Spinal cord (tissue), 10 donors: Measurements from ENCODE around the gene MAML2. TPM values are rescaled to one million over a fixed set of nuclear protein-coding genes. Genes with fewer than 3 reads are reported as not detected.
A peak's percentile ranks its signal among the peaks of the same experiment; 100 is the strongest.

ENCODE experiments used
- DNase-seq, 6 donors: peaks; one replicate each; pipeline versions ENCODE4 v3.0.0 to v3.0.0-alpha.2; 2013 to 2015; ENCODE audit warnings: low spot score in 6 of 6, low read depth in 4 of 6
- H3K27ac ChIP-seq: one replicate; pipeline ENCODE4 v1.5.1; 2013; ENCODE audit warnings: low read depth, low read length, control low read depth
- H3K27me3 ChIP-seq: one replicate; pipeline ENCODE4 v1.6.1; 2013; ENCODE audit warnings: low read length; ENCODE audit not compliant: control insufficient read depth, insufficient read depth
- H3K36me3 ChIP-seq: one replicate; pipeline ENCODE4 v1.6.1; 2013; ENCODE audit warnings: low read length; ENCODE audit not compliant: control insufficient read depth, insufficient read depth
- H3K4me1 ChIP-seq: one replicate; pipeline ENCODE4 v1.6.1; 2013; ENCODE audit warnings: low read length; ENCODE audit not compliant: control insufficient read depth, insufficient read depth
- H3K4me3 ChIP-seq: one replicate; pipeline ENCODE4 v1.5.1; 2013; ENCODE audit warnings: low read depth, low read length, control low read depth
- H3K9me3 ChIP-seq: one replicate; pipeline ENCODE4 v1.6.1; 2013; ENCODE audit warnings: low read length; ENCODE audit not compliant: control insufficient read depth, insufficient read depth
- WGBS: methylation state at CpG from one replicate; pipeline ENCODE4 v1.1.5; 2013; ENCODE audit warnings: missing lambda C conversion rate; ENCODE audit not compliant: insufficient coverage; 5-methylcytosine and 5-hydroxymethylcytosine counted together
- polyA plus RNA-seq, 2 donors: library from polyadenylated mRNA; unstranded; fragments of 120-200 nt; gene quantifications; one replicate each; pipeline ENCODE4 v1.2.1, GENCODE V29; 2013; ENCODE audit not compliant: insufficient read length in 2 of 2
- total RNA-seq, 2 donors: library from RNA; depleted of rRNA in 1 of 2; stranded (reverse); fragments of 120-200 nt in 1 of 2; fragments of >200 nt in 1 of 2; gene quantifications; one replicate each; pipeline versions ENCODE4 v1.2.3 to v1.2.4, GENCODE V29; 2013 to 2014
- donor health status: healthy.

The MAML2 gene
- total and polyA plus RNA-seq, 4 donors: 16.7 to 25.5 (median 18.7) TPM

- no peak overlapping the region for H3K4me3 ChIP-seq
- peaks cover 11% of the 10 kb centered on the region for H3K4me1 ChIP-seq
- no CpG with 5 or more reads among the region's 3 CpGs for WGBS
- H3K9me3 ChIP-seq: no peaks in the 10 kb centered on the region
- H3K27me3 ChIP-seq: no peaks in the 10 kb centered on the region
- no peak overlapping the region for H3K27ac ChIP-seq
- DNase-seq: no peak
- peaks cover 11% of the 10 kb centered on the region for H3K36me3 ChIP-seq
Measured at GRCh38 chr11:96088914-96089313, 254.1 kb downstream of the MAML2 start.

- Histone ChIP-seq H3K36me3 (no peaks in the 10 kb centered on the region), H3K27ac (no peak overlapping the region), H3K27me3 (no peaks in the 10 kb centered on the region), H3K9me3 (no peaks in the 10 kb centered on the region), H3K4me1 (peaks cover 4% of the 10 kb centered on the region), H3K4me3 (no peak overlapping the region)
- no peak for DNase-seq
- no CpG with 5 or more reads among the region's 1 CpG for WGBS
Measured at GRCh38 chr11:96086111-96086510, 256.9 kb downstream of the MAML2 start.

DNA sequence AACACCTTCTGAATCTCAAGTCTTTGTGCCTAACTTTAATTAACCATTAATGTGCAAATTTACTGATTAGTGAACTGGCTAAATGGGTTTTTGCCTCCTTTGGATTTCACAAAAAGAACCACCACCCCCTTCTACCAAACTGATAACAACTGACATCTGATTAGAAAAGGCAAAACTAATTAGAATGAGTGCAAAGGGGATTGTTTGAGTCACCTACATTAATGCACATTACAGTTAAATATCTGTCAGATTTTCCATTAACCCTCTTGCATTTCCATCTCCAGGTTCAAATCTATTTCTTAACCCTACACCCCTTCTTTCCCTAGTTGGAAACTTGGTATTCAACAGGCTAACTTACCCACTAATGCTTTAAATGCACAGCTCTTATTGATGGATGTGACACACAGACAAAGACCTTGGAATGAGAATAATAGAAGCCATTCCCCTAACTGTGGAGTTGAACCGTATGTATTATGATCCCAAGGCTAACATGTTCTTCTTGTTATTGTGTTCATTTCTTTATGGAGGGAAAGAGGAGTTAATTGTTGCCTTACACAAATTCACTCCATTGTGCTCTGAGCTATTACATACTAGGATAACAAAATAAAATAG lies 257.6 kb downstream of the MAML2 start:
- Histone ChIP-seq H3K4me3 (no peak overlapping the region), H3K4me1 (peaks cover 4% of the 10 kb centered on the region), H3K36me3 (no peaks in the 10 kb centered on the region), H3K27ac (peak overlapping the region; percentile 19), H3K9me3 (no peaks in the 10 kb centered on the region), H3K27me3 (no peaks in the 10 kb centered on the region)
- no CpG with 5 or more reads among the region's 1 CpG for WGBS
- peak in 1 of 6 donors; percentile 58 for DNase-seq

DNA sequence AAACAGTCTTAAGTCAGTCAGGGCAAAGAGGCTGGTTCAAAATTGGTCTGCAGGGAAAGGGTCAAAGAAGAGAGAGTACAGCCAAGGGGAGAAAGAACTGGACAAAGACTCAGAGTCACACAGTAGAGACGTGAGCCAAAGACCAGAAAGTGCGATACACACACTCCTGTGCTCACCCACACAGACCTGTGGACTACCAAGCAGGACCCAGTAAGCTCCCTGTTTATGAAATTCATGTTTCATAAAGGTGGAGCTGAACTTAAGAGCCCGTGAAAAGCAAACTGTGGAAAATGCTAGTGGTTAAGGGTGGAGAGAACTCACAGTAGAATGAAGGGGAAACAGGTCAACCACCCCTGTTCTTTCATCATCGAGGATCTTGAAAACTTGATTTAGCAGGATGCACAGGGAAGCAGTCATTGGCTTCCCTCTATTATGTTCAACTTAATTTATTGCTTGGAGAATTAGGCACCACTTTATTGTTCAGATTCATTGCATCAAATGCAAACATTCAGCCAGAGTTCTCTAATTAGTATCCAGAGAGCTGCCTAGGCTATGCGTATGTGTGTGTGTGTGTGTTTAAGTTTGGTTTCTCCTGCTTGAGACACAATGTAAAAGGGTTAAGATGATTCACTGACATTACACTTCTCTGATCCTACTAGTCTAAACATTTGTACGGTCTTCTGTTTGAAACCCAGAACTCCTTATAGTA lies 258.2 kb downstream of the MAML2 start:
- peak in 2 of 6 donors; percentile 46 to 74 for DNase-seq
- Histone ChIP-seq H3K9me3 (no peaks in the 10 kb centered on the region), H3K27ac (peak overlapping the region; percentile 54), H3K4me3 (no peak overlapping the region), H3K36me3 (no peaks in the 10 kb centered on the region), H3K4me1 (peaks cover 4% of the 10 kb centered on the region), H3K27me3 (no peaks in the 10 kb centered on the region)
- no CpG with 5 or more reads among the region's 6 CpGs for WGBS

- Histone ChIP-seq H3K9me3 (no peaks in the 10 kb centered on the region), H3K27ac (no peak overlapping the region), H3K27me3 (no peaks in the 10 kb centered on the region), H3K4me1 (peaks cover 5% of the 10 kb centered on the region), H3K4me3 (no peak overlapping the region), H3K36me3 (no peaks in the 10 kb centered on the region)
- 75% methylated on average over 1 of the region's 2 CpGs for WGBS
- no peak for DNase-seq
Measured at GRCh38 chr11:96082936-96083335, 260.1 kb downstream of the MAML2 start.

- H3K27ac ChIP-seq: no peak overlapping the region
- no peaks in the 10 kb centered on the region for H3K36me3 ChIP-seq
- H3K4me3 ChIP-seq: no peak overlapping the region
- peaks cover 9% of the 10 kb centered on the region for H3K4me1 ChIP-seq
- 88% methylated on average over 9 of the region's 11 CpGs for WGBS
- DNase-seq: no peak
- H3K27me3 ChIP-seq: no peaks in the 10 kb centered on the region
- H3K9me3 ChIP-seq: no peaks in the 10 kb centered on the region
Measured at GRCh38 chr11:96082002-96082899, 260.7 kb downstream of the MAML2 start.

GRCh38 chr11:96081561-96081960 lies 261.4 kb downstream of the MAML2 start:
- Histone ChIP-seq H3K27me3 (no peaks in the 10 kb centered on the region), H3K36me3 (no peaks in the 10 kb centered on the region), H3K9me3 (no peaks in the 10 kb centered on the region), H3K4me1 (peaks cover 9% of the 10 kb centered on the region), H3K27ac (no peak overlapping the region), H3K4me3 (no peak overlapping the region)
- DNase-seq: no peak
- 93% methylated on average over 3 of the region's 4 CpGs for WGBS

- H3K27ac ChIP-seq: no peak overlapping the region
- no peak overlapping the region for H3K4me3 ChIP-seq
- H3K4me1 ChIP-seq: peaks cover 13% of the 10 kb centered on the region
- no peak for DNase-seq
- no peaks in the 10 kb centered on the region for H3K36me3 ChIP-seq
- H3K9me3 ChIP-seq: no peaks in the 10 kb centered on the region
- no peaks in the 10 kb centered on the region for H3K27me3 ChIP-seq
- 85% methylated on average over 2 of the region's 4 CpGs for WGBS
Measured at GRCh38 chr11:96079691-96080090, 263.3 kb downstream of the MAML2 start.

DNA sequence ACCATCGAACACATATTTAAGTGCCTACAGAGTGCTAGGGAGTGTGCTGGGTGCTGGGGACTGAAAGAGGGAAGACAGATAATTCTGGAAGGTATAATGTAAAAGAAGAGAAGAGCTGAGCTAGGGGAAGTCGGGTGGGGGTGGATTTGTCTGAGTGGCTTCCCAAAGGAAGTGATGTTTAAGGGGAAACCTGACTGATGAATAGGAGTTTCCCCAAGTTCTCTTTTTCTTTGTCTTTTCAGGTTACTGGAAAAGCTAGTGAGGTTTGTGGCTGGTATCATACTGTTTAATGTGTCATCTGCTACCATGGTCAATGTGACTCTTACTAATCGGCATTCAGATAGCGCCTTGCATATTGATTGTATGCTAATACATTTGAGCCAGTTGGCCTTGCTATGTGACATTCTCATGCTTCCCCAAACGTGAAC lies 267.4 kb downstream of the MAML2 start:
- no peak overlapping the region for H3K4me3 ChIP-seq
- no peaks in the 10 kb centered on the region for H3K36me3 ChIP-seq
- peaks cover 9% of the 10 kb centered on the region for H3K4me1 ChIP-seq
- WGBS: 56% methylated on average over 1 of the region's 5 CpGs
- no peaks in the 10 kb centered on the region for H3K9me3 ChIP-seq
- no peaks in the 10 kb centered on the region for H3K27me3 ChIP-seq
- DNase-seq: peak in 1 of 6 donors; percentile 34
- H3K27ac ChIP-seq: no peak overlapping the region
